Sigmoid colon (tissue), 4 donors: ENCODE results near the gene PUM1.

Experiments
- EP300 ChIP-seq, 4 donors: sonication (generic); formaldehyde crosslinking; IDR thresholded peaks; one replicate each; pipeline ENCODE4 v1.6.1; 2017; ENCODE audit warnings: antibody characterized with exemption in 4 of 4
- POLR2A ChIP-seq, 2 donors: fragments of 450-650 bp; IDR thresholded peaks; one replicate each; pipeline ENCODE4 v1.6.1; 2016; ENCODE audit warnings: antibody characterized with exemption in 2 of 2, mild to moderate bottlenecking in 2 of 2, moderate library complexity in 2 of 2
- POLR2AphosphoS5 ChIP-seq, 4 donors: sonication (generic); formaldehyde crosslinking; IDR thresholded peaks; one replicate each; pipeline ENCODE4 v1.6.1; 2017; ENCODE audit warnings: antibody characterized with exemption in 4 of 4
- TF ChIP-seq, protein P1 (sequence below), 4 experiments: fragments of 450-650 bp in 3 of 4; fragments of 200-600 bp in 1 of 4; IDR thresholded peaks; one replicate each; pipeline ENCODE4 v1.5.1; 2016 to 2019; ENCODE audit warnings: antibody characterized with exemption in 4 of 4, mild to moderate bottlenecking in 3 of 4, moderate library complexity in 2 of 4

GRCh38 chr1:30886710-30887428 is 178.6 kb downstream of the PUM1 start:
- TF ChIP-seq, protein P1, sequence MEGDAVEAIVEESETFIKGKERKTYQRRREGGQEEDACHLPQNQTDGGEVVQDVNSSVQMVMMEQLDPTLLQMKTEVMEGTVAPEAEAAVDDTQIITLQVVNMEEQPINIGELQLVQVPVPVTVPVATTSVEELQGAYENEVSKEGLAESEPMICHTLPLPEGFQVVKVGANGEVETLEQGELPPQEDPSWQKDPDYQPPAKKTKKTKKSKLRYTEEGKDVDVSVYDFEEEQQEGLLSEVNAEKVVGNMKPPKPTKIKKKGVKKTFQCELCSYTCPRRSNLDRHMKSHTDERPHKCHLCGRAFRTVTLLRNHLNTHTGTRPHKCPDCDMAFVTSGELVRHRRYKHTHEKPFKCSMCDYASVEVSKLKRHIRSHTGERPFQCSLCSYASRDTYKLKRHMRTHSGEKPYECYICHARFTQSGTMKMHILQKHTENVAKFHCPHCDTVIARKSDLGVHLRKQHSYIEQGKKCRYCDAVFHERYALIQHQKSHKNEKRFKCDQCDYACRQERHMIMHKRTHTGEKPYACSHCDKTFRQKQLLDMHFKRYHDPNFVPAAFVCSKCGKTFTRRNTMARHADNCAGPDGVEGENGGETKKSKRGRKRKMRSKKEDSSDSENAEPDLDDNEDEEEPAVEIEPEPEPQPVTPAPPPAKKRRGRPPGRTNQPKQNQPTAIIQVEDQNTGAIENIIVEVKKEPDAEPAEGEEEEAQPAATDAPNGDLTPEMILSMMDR (IDR thresholded peaks at IDR 0.05) = no peak
- TF ChIP-seq POLR2AphosphoS5 (IDR thresholded peaks at IDR 0.05) = no peak
- TF ChIP-seq POLR2A (IDR thresholded peaks at IDR 0.05) = no peak
- no peak for TF ChIP-seq EP300 (IDR thresholded peaks at IDR 0.05)
